ENCODE results near the gene SCRT2.
A peak's percentile ranks its signal among the peaks of the same experiment; 100 is the strongest.

SCRT2 gene

DNA sequence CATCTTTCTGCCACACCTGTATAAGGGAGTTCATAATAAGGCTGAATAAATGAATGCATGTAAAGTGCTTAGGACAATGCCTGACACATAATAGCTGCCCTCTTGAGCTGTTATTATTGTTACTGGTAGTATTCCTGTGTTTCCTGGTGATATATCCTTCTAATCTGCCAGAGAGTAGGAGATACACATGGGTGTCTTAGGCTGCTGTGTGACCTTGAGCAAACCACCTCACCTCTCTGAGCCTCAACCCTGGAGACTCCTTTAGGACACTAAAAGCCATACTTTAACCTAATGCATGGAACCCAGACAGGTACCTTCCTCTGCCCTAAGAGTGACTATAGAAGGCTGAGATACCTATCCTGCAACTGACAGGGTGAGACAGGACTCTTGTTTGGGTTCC lies 7.6 kb downstream of the SCRT2 start:
- H3K4me3 ChIP-seq (ENCODE audit: low read length), result no peak overlapping the region
- DNase-seq (ENCODE audit: low read depth), result no peak
- TF ChIP-seq, protein P1, sequence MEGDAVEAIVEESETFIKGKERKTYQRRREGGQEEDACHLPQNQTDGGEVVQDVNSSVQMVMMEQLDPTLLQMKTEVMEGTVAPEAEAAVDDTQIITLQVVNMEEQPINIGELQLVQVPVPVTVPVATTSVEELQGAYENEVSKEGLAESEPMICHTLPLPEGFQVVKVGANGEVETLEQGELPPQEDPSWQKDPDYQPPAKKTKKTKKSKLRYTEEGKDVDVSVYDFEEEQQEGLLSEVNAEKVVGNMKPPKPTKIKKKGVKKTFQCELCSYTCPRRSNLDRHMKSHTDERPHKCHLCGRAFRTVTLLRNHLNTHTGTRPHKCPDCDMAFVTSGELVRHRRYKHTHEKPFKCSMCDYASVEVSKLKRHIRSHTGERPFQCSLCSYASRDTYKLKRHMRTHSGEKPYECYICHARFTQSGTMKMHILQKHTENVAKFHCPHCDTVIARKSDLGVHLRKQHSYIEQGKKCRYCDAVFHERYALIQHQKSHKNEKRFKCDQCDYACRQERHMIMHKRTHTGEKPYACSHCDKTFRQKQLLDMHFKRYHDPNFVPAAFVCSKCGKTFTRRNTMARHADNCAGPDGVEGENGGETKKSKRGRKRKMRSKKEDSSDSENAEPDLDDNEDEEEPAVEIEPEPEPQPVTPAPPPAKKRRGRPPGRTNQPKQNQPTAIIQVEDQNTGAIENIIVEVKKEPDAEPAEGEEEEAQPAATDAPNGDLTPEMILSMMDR (IDR thresholded peaks at IDR 0.05; ENCODE audit: insufficient read depth, low read depth, low read length, missing control alignments), result no peak

DNA sequence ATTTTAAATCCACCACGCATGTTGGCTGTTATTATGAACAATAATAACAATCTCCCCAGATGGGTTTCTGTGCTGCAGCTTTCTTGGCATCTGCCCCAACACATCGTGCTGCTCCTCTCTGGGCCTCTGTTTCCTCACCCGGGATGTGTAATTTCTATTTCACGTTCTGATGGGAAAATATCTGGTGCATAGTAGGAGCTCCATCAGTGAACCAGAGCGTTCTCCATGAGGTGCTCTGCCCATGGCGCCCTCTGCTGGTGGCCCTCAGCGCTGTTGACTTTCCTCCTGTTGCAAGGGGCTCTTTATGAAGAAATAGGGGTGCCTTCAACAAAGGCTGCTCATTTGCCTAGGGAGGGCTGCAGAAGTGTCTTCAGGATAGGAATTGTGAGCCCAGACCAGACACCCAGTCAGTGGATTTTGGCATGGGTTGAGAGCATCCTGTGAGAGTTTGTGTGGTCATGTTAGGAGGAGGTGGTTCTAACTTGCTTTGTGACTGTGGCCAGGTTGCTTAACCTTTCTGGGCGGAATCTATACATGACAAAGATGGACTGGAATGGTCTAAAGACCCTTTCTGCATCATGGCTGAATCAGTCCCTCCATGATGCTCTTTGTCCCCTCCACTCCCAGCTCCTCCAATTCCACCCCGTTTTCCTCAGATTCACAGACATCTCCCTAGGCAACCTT lies 8.1 kb downstream of the SCRT2 start:
- TF ChIP-seq, protein P1 (IDR thresholded peaks at IDR 0.05; ENCODE audit: insufficient read depth, low read depth, low read length, missing control alignments), result peak; percentile 89
- no peak overlapping the region for H3K4me3 ChIP-seq (ENCODE audit: low read length)
- DNase-seq (ENCODE audit: low read depth), result peak; percentile 63

DNA sequence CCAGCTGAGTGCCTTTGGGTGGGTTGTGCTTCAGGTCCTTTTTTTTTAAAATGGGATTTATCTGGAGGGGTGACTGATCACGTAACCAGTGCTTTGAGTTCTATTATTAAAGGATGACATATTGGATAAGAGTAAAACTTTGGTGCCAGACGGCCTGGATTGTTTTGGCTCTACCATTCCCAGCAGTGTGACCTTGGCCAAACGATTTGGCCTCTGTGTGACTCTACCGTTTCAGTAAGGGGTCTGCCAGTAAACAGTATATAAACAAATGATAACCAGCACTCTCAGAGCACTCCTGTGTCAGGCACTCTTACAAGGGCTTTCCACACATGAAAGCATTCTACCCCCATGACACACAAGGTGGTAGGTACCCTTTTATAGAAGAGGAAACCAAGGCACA lies 8.7 kb downstream of the SCRT2 start:
- TF ChIP-seq, protein P1 (IDR thresholded peaks at IDR 0.05; ENCODE audit: insufficient read depth, low read depth, low read length, missing control alignments), result no peak
- DNase-seq (ENCODE audit: low read depth), result no peak
- H3K4me3 ChIP-seq (ENCODE audit: low read length), result no peak overlapping the region

DNA sequence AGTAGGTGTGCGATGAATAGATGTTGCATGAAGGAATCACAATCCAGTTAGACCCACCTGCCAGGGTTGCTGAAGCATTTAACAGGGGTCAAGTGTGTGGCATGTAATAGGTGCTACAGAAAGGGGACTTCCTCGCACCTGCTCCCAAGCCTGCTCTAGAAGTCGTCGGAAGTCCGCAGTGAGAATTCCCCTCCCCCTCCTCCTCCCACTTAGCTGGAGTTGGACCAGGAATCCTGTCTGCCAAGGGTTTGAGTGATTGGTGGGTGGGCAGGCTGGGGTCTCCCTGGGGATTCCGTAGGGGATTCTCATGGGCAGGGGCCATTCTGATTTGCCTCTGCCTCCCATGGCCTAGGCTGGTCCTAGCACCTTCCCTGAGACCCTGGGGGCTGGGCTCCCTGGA lies 10.3 kb downstream of the SCRT2 start:
- no peak for DNase-seq (ENCODE audit: low read depth)

DNA sequence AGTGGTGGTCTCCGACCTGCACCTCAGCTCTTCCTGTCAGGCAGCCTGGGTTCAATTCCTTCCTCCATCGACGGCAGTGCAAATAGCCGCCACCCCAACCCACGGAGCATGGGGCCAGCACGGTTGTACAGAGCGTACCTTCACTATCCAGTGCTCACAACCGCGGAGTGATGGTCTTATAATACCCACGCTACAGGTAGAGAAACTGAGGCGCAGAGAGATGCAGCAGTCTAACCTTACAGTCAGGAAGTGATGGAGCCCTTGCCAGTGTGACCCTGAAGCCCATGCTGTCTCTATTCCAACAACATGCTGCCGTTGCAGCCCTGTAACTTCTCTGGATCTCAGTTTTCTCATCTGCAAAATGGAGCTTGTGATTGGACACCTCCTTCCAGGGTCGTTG lies 11.0 kb downstream of the SCRT2 start:
- no peak overlapping the region for H3K4me3 ChIP-seq (ENCODE audit: low read length)
- TF ChIP-seq, protein P1 (IDR thresholded peaks at IDR 0.05; ENCODE audit: insufficient read depth, low read depth, low read length, missing control alignments), result no peak
- DNase-seq (ENCODE audit: low read depth), result no peak

More for the DNA sequence above, 10.3 kb downstream of the SCRT2 start:
- no peak overlapping the region for H3K4me3 ChIP-seq (ENCODE audit: low read length)
- TF ChIP-seq, protein P1 (IDR thresholded peaks at IDR 0.05; ENCODE audit: insufficient read depth, low read depth, low read length, missing control alignments), result no peak

DNA sequence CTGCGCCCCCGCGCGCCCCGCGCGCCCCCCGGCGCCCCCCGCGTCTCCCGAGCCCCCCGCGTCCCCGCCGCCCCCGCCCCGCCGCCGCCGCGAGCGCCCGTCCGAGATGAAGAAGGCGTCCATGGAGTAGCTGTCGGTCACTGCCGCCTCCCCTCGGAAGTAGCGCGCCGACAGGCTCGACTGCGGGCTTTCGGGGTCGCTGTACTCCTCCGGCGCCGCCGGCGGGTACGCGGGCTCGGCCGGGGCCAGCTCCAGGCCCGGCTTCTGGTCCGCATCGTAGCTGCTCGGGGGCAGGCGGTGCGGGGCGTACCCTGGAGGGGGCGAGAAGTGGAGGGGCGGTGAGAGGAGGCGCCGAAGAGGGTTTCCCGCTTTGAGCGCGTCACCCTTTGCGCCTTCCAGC lies 11.5 kb downstream of the SCRT2 start:
- no peak for DNase-seq (ENCODE audit: low read depth)
- TF ChIP-seq, protein P1 (IDR thresholded peaks at IDR 0.05; ENCODE audit: insufficient read depth, low read depth, low read length, missing control alignments), result no peak
- no peak overlapping the region for H3K4me3 ChIP-seq (ENCODE audit: low read length)
